Sigmoid colon (tissue), 3 donors: ENCODE measurements around the gene UBE2D4.

Experiments
- CTCF ChIP-seq, 4 experiments: fragments of 450-650 bp in 3 of 4; fragments of 200-600 bp in 1 of 4; IDR thresholded peaks; one replicate each; pipeline ENCODE4 v1.5.1; 2016 to 2019; ENCODE audit warnings: antibody characterized with exemption in 4 of 4, mild to moderate bottlenecking in 3 of 4, moderate library complexity in 2 of 4
- POLR2A ChIP-seq, 2 donors: fragments of 450-650 bp; IDR thresholded peaks; one replicate each; pipeline ENCODE4 v1.6.1; 2016; ENCODE audit warnings: antibody characterized with exemption in 2 of 2, mild to moderate bottlenecking in 2 of 2, moderate library complexity in 2 of 2

- TF ChIP-seq POLR2A (IDR thresholded peaks at IDR 0.05) (no peak), CTCF (IDR thresholded peaks at IDR 0.05) (no peak)
These were observed 42.0 kb upstream of the UBE2D4 start for GRCh38 chr7:43884209-43884608.
